Ecto neural progenitor cell (in vitro differentiated cells): ENCODE results near the gene ADAMTS14.
"Not testable (repeated sequence)": the region's sequence is repeated elsewhere in the genome, so short reads cannot be mapped to it uniquely, and the experiment has no call there.

ENCODE experiments used
- DNase-seq: peaks from one replicate; pipeline ENCODE4 v3.0.0-alpha.2; 2018; ENCODE audit warnings: low spot score

The ADAMTS14 gene

DNA sequence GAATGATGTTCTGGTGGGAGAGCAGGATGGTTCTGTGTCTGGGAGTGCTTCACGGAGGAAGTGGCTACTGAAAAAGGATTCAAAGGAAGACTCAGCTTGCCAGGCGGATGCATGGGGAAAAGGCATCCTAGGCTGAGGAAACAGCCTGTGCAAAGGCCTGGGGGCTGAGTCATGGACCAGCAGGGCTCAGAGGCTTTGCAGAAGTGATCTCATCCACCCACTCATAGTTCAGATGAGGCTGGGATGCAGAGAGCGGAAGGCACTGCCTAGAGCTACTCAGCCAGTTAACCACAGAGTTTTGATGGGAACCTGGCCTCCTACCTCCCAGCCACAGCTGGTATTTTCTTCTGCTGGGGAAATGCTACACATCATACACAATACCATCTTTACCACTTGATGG is 15.8 kb upstream of the ADAMTS14 start:
- no peak for DNase-seq

DNA sequence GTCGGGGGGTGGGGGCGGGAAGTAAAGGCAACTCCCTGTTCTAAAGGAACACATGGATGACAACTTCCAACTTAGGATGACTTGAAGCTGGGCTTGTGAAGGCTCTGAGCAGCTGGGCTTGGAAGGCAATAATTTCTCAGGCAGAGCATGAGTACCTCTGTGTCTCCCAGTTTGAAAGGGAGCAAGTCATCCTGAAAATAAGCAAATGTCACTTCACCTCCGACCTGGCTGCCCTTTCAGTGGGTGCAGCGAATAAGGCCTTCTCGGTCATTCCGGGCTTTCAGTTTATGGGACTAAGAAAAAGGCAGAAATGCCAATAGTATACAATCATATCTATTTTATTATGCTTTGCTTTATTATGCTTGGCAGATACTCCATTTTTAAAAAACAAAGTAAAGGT is 15.3 kb upstream of the ADAMTS14 start:
- no peak for DNase-seq

GRCh38 chr10:70658582-70659136 is 13.6 kb upstream of the ADAMTS14 start:
- no peak for DNase-seq

GRCh38 chr10:70659306-70659705 is 13.0 kb upstream of the ADAMTS14 start:
- no peak for DNase-seq

- DNase-seq, result no peak
These were observed 11.6 kb upstream of the ADAMTS14 start for GRCh38 chr10:70660722-70661121.

DNA sequence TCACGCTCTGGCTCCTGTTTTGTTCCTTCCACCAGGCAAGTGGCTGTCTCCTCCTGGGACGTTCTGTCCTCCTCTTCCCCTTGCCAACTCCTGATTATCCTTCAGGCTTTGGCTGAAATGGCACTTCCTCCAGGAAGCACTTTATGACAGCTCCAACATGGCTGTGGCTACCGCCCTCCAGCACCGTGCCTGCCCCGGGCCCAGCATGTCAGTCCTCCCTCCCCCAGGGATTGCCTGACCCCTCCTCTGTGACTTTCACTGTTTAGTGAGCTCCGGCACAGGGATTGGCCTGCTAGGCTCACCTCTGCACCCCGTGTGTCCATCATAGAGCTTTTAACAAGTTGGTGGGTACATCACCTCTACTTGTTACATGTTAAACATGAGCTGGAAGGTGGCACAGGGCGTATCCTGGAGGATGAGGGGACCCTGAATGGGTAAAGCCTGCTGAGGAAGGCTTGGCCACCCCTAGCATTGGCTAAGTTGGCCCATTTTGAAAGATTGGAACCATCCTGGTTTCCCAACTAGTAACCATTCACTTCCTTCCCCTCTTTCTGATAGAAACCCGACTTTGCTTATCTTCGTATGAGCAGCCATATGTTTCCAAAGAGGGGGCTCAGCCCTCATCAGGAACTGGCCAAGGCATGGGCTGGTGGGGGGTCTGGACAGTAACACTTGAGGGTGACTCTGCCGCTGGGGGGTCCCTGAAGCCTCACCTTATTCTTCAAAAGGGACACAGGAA is 10.5 kb upstream of the ADAMTS14 start:
- no peak for DNase-seq

DNA sequence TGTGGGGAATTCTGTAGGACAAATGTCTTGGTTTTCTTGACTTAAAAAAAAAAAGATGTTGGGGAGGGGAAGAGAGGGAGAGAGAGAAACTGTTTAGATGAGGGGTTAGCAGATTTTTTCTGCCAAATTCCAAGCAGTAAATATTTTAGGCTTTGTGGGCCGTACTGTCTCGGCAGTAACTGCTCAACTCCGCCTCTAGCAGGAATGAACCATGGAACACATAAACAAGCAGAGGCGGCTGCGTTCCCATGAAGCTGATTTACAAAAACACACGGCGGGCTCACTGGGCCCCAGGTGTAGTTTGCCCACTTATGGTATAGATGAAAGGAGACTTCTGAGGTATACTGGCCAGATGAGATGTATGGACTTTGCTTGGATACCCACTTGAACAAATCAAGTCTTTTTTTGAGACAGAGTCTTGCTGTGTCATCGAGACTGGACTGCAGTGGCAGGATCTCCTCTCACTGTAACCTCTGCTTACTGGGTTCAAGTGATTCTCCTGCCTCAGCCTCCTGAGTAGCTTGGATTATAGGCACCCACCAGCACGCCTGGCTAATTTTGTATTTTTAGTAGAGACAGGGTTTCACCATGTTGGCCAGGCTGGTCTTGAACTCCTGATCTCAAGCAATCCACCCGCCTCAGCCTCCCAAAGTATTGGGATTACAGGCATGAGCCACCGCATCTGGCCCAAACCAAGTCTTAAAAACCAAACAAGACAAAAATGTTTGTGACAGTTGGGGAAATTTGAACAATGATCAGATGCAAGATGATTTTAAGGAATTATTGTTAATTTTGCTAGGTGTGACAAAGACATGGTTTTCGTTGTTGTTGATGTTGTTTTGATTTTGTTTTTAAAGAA is 9.7 kb upstream of the ADAMTS14 start:
- no peak for DNase-seq

- not testable (repeated sequence) for DNase-seq
These were observed 8.6 kb upstream of the ADAMTS14 start for GRCh38 chr10:70663458-70664409.

- no peak for DNase-seq
These were observed 7.6 kb upstream of the ADAMTS14 start for GRCh38 chr10:70664702-70665195.

- no peak for DNase-seq
These were observed 5.1 kb upstream of the ADAMTS14 start for GRCh38 chr10:70666960-70667798.

GRCh38 chr10:70667818-70668217 is 4.5 kb upstream of the ADAMTS14 start:
- DNase-seq, result not testable (repeated sequence)

GRCh38 chr10:70668454-70668970 is 3.8 kb upstream of the ADAMTS14 start:
- DNase-seq, result no peak

DNA sequence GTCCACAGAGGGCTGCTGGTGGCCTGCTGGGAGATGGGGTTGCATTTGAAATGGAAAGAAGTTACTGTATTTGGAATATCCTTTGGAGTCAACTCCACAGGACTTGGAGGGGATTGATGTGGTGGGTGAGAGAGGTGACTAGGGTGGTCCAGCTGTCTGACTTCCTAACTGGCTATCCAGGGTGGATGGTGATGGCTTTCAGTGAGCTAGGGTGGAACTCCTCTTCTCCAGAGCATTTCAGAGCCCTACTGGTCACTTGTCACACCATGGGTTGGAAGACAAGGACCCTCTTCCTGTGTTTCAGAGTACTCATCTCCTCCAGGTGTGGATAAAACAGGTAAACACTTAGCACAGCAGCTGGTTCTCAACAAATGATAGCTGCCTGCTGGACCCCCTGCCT is 3.3 kb upstream of the ADAMTS14 start:
- no peak for DNase-seq

DNA sequence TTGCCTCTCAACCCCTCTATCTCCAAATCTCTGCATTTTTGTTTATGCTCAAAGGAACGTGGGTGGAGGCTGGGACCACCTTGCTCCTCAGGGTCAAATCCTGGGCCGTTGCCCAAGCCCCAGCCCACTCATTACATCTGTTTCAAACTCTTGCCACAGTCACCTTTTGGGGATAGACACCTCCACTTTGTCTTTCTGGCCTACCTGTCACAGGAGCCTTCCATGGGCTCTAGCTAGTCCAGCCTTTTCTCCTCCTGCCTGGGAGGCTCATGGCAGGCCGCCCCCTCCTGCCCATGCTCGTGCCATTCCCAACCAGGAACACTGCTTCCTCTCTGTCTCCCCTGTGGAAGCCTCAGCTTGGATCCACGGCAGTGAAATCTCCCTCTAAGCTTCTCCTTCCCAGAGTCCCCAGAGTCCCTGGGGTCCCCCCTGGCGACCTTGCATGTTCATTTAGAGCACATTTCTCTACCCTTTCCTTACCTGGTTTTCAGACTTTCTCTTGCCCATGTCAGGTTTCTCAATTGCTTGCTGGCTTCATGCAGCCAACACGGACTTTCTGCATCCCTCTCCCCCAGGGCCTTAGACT is 2.5 kb upstream of the ADAMTS14 start:
- DNase-seq, result no peak

GRCh38 chr10:70671619-70672164 is 614 bp upstream of the ADAMTS14 start:
- no peak for DNase-seq

- DNase-seq, result no peak
These were observed 980 bp downstream of the ADAMTS14 start for GRCh38 chr10:70673043-70673928.

DNA sequence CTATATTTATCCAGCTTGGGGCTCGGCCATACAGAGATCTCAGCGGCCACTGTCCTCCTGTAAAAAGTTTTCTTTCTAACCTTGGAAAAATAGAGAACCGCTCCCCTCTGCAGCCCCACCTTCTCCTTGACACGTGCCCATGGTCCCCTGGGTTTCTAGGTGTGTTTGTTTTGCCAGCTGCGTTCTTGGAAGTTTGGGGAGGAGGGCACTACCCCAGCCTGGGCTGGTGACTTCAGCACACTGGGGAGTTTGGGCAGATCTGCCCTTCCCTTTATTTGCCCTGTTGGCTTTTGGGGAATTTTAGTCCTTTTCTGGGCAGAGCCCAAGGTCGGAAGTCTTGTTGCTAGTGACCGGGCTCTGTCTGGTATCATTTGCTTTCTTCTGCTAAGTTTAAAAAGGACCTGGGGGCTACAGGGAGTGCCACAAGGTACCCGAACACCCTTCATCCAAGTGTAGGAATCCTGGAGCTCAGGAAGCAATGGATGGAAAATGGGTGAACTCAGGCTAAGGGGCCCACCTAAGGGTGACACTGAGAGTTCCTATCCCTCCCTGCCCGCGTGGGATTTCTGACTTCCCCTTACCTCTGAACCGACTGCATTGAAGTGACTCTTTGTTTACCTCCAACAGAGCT is 1.7 kb downstream of the ADAMTS14 start:
- DNase-seq, result no peak
